WTC11 (cell line): ENCODE results near the gene TNS4. TPM values are rescaled to one million over a fixed set of nuclear protein-coding genes. Genes with fewer than 3 reads are reported as not detected.

ENCODE experiments used
- ATAC-seq: fragments of 200-7000 bp; cut with Tn5 transposase; 2 replicates; pipeline ENCODE4 v1.10.0; 2021; ENCODE audit warnings: mild to moderate bottlenecking, moderate library complexity
- CTCF ChIA-PET: fragments of 300-600 bp; sonication (Branson Sonifier 250); formaldehyde crosslinking; loops from one replicate; lab custom pipeline; 2021; ENCODE audit warnings: antibody characterized with exemption; lab: Charles Lee
- POLR2A ChIA-PET: fragments of 350-600 bp; sonication (Branson Sonifier 250); formaldehyde crosslinking; loops from one replicate; lab custom pipeline; 2021; ENCODE audit warnings: antibody characterized with exemption; lab: Charles Lee
- DNase-seq: peaks from one replicate; pipeline ENCODE4 v3.0.0; 2021; ENCODE audit warnings: low spot score
- H3K27ac Mint-ChIP-seq: 2 replicates; pipeline ENCODE4 v1.8.0; 2021; ENCODE audit warnings: mixed read lengths
- H3K27me3 Mint-ChIP-seq: 2 replicates; pipeline ENCODE4 v1.8.0; 2021; ENCODE audit warnings: low read depth, mild to moderate bottlenecking, moderate library complexity, mixed read lengths
- H3K36me3 Mint-ChIP-seq: 2 replicates; pipeline ENCODE4 v1.8.0; 2021; ENCODE audit warnings: mixed read lengths
- H3K4me1 Mint-ChIP-seq: 2 replicates; pipeline ENCODE4 v1.8.0; 2022; ENCODE audit warnings: mixed read lengths
- H3K4me3 Mint-ChIP-seq: 2 replicates; pipeline ENCODE4 v1.8.0; 2021; ENCODE audit warnings: mild to moderate bottlenecking, moderate library complexity, mixed read lengths
- H3K9me3 Mint-ChIP-seq: 2 replicates; pipeline ENCODE4 v1.8.0; 2021; ENCODE audit warnings: mixed read lengths
- CDX4 ChIP-seq: fragments of 250-450 bp; sonication (Bioruptor Pico); IDR thresholded peaks from 2 replicates; pipeline ENCODE4 v1.9.0; 2021; ENCODE audit warnings: moderate library complexity, mild to moderate bottlenecking, inconsistent platforms, borderline replicate concordance
- CREB1 ChIP-seq: sonication (generic); formaldehyde crosslinking; IDR thresholded peaks from 2 replicates; pipeline ENCODE4 v1.8.0; 2023; ENCODE audit warnings: mild to moderate bottlenecking, missing genetic modification reagents
- E2F4 ChIP-seq: sonication (generic); formaldehyde crosslinking; IDR thresholded peaks from 2 replicates; pipeline ENCODE4 v1.8.1; 2022; ENCODE audit warnings: low read depth, mild to moderate bottlenecking, moderate library complexity, missing genetic modification reagents, borderline replicate concordance
- FOXJ3 ChIP-seq: sonication (generic); formaldehyde crosslinking; IDR thresholded peaks from 2 replicates; pipeline ENCODE4 v1.9.0; 2021; ENCODE audit warnings: missing genetic modification reagents, mild to moderate bottlenecking, borderline replicate concordance
- FOXK1 ChIP-seq: sonication (generic); formaldehyde crosslinking; IDR thresholded peaks from 2 replicates; pipeline ENCODE4 v1.8.0; 2022; ENCODE audit warnings: mild to moderate bottlenecking, moderate library complexity, missing genetic modification reagents
- HMGA2 ChIP-seq: fragments of 250-450 bp; sonication (Bioruptor Pico); IDR thresholded peaks from 2 replicates; pipeline ENCODE4 v1.4.0; 2021; ENCODE audit warnings: mild to moderate bottlenecking, moderate library complexity
- JAZF1 ChIP-seq: fragments of 250-450 bp; sonication (Bioruptor Pico); IDR thresholded peaks from 2 replicates; pipeline ENCODE4 v1.9.0; 2021; ENCODE audit warnings: moderate library complexity, mild to moderate bottlenecking, inconsistent platforms
- MYBL2 ChIP-seq: sonication (generic); formaldehyde crosslinking; IDR thresholded peaks from 2 replicates; pipeline ENCODE4 v1.8.1; 2023; ENCODE audit warnings: mild to moderate bottlenecking, moderate library complexity, missing genetic modification reagents
- RELA ChIP-seq: sonication (generic); formaldehyde crosslinking; IDR thresholded peaks from 2 replicates; pipeline ENCODE4 v1.8.1; 2022; ENCODE audit warnings: missing genetic modification reagents, mild to moderate bottlenecking, borderline replicate concordance
- RORB ChIP-seq: fragments of 250-450 bp; sonication (Bioruptor Pico); IDR thresholded peaks from 2 replicates; pipeline ENCODE4 v1.9.0; 2021; ENCODE audit warnings: mild to moderate bottlenecking
- ZNF396 ChIP-seq: fragments of 250-450 bp; sonication (Bioruptor Pico); IDR thresholded peaks from 2 replicates; pipeline ENCODE4 v1.8.0; 2021; ENCODE audit warnings: mild to moderate bottlenecking, moderate library complexity, borderline replicate concordance
- ZNF416 ChIP-seq: fragments of 250-450 bp; sonication (Bioruptor Pico); IDR thresholded peaks from 2 replicates; pipeline ENCODE4 v1.9.0; 2021; ENCODE audit warnings: mild to moderate bottlenecking, inconsistent platforms
- ZNF425 ChIP-seq: fragments of 250-450 bp; sonication (Bioruptor Pico); conservative IDR thresholded peaks from 2 replicates; pipeline ENCODE4 v1.9.0; 2021; ENCODE audit warnings: mild to moderate bottlenecking
- ZNF671 ChIP-seq: fragments of 250-450 bp; sonication (Bioruptor Pico); IDR thresholded peaks from 2 replicates; pipeline ENCODE4 v1.8.0; 2021; ENCODE audit warnings: mild to moderate bottlenecking
- total RNA-seq: library from RNA; stranded (reverse); gene quantifications from 3 replicates; pipeline ENCODE4 v1.2.3, GENCODE V29; 2021
- TF ChIP-seq, protein P1 (sequence below): sonication (generic); formaldehyde crosslinking; IDR thresholded peaks from 2 replicates; pipeline ENCODE4 v1.8.1; 2022; ENCODE audit warnings: missing genetic modification reagents, borderline replicate concordance
- TF ChIP-seq, protein P2 (sequence below): sonication (generic); formaldehyde crosslinking; IDR thresholded peaks from 2 replicates; pipeline ENCODE4 v1.8.1; 2023; ENCODE audit warnings: mild to moderate bottlenecking, missing genetic modification reagents
- TF ChIP-seq, protein P3 (sequence below): fragments of 250-450 bp; sonication (Bioruptor Pico); IDR thresholded peaks from 2 replicates; pipeline ENCODE4 v2.1.2; 2022; ENCODE audit warnings: mild to moderate bottlenecking, moderate library complexity

TNS4 gene
- total RNA-seq, 1 experiment from 2014 or later: 0.87 TPM

DNA sequence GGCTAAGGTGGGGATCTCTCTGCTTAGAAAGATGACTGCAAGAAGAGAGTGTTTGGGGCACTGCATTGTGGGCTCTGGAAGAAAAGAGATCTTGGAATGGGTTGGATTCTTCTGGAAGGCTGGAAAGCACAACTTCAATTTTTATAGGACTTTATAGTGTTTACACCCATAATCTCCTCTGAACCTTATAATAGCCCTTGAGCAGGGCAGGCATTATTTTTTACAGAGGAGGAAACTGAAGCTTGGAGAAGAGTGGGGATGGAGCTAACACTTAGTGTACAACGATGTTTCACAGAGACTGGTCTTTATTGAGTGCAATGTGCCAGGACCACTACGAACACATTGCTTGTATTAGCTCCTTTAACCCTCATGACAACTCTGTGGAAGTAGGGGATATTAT is 10.4 kb downstream of the TNS4 start:
- TF ChIP-seq FOXK1 (CRISPR knock-in tag): no peak
- TF ChIP-seq ZNF416: no peak
- no peak for TF ChIP-seq ZNF425 (CRISPR knock-in tag)
- TF ChIP-seq E2F4 (CRISPR knock-in tag): no peak
- TF ChIP-seq, protein P1, sequence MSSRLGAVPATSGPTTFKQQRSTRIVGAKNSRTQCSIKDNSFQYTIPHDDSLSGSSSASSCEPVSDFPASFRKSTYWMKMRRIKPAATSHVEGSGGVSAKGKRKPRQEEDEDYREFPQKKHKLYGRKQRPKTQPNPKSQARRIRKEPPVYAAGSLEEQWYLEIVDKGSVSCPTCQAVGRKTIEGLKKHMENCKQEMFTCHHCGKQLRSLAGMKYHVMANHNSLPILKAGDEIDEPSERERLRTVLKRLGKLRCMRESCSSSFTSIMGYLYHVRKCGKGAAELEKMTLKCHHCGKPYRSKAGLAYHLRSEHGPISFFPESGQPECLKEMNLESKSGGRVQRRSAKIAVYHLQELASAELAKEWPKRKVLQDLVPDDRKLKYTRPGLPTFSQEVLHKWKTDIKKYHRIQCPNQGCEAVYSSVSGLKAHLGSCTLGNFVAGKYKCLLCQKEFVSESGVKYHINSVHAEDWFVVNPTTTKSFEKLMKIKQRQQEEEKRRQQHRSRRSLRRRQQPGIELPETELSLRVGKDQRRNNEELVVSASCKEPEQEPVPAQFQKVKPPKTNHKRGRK: no peak
- no peak for TF ChIP-seq ZNF396 (CRISPR knock-in tag)
- no peak for TF ChIP-seq CREB1 (CRISPR knock-in tag)
- TF ChIP-seq RELA (CRISPR knock-in tag): no peak
- TF ChIP-seq FOXJ3 (CRISPR knock-in tag): no peak
- TF ChIP-seq, protein P2, sequence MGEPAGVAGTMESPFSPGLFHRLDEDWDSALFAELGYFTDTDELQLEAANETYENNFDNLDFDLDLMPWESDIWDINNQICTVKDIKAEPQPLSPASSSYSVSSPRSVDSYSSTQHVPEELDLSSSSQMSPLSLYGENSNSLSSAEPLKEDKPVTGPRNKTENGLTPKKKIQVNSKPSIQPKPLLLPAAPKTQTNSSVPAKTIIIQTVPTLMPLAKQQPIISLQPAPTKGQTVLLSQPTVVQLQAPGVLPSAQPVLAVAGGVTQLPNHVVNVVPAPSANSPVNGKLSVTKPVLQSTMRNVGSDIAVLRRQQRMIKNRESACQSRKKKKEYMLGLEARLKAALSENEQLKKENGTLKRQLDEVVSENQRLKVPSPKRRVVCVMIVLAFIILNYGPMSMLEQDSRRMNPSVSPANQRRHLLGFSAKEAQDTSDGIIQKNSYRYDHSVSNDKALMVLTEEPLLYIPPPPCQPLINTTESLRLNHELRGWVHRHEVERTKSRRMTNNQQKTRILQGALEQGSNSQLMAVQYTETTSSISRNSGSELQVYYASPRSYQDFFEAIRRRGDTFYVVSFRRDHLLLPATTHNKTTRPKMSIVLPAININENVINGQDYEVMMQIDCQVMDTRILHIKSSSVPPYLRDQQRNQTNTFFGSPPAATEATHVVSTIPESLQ (CRISPR knock-in tag): no peak
- TF ChIP-seq JAZF1 (CRISPR knock-in tag): no peak
- TF ChIP-seq ZNF671: no peak
- no peak for TF ChIP-seq MYBL2
- TF ChIP-seq, protein P3, sequence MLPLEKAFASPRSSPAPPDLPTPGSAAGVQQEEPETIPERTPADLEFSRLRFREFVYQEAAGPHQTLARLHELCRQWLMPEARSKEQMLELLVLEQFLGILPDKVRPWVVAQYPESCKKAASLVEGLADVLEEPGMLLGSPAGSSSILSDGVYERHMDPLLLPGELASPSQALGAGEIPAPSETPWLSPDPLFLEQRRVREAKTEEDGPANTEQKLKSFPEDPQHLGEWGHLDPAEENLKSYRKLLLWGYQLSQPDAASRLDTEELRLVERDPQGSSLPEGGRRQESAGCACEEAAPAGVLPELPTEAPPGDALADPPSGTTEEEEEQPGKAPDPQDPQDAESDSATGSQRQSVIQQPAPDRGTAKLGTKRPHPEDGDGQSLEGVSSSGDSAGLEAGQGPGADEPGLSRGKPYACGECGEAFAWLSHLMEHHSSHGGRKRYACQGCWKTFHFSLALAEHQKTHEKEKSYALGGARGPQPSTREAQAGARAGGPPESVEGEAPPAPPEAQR: no peak
- TF ChIP-seq RORB (CRISPR knock-in tag): no peak
- TF ChIP-seq HMGA2 (CRISPR knock-in tag): no peak
- no peak for TF ChIP-seq CDX4 (CRISPR knock-in tag)
- Mint-ChIP-seq H3K27ac (peak overlapping the region; percentile 87), H3K4me3 (no peak overlapping the region; the same call in 1 of the 2 replicates), H3K27me3 (peaks cover 2% of the 10 kb centered on the region; the same call in 1 of the 2 replicates), H3K36me3 (no peaks in the 10 kb centered on the region), H3K4me1 (peaks cover 60% of the 10 kb centered on the region), H3K9me3 (no peaks in the 10 kb centered on the region)
- ChIA-PET CTCF (interaction anchor here (0.6 to 2.8 kb wide), 13 partner anchors 9 to 1158 kb away, joined by 3 to 62 read pairs (median 6); partner anchors contain the start of gene WIPF2), POLR2A (interaction anchor here (0.9 to 1.2 kb wide), 5 partner anchors 8 to 47 kb away, joined by 3 to 10 read pairs (median 5); no protein-coding TSS in a partner anchor)
- ATAC-seq: no peak
- DNase-seq: no peak
